Endodermal cell (in vitro differentiated cells): Measurements from ENCODE around the gene ADAM22. TPM values are rescaled to one million over a fixed set of nuclear protein-coding genes. Genes with fewer than 3 reads are reported as not detected.

ENCODE experiments used
- DNase-seq: peaks from one replicate; pipeline ENCODE4 v3.0.0-alpha.2; 2017
- H3K27ac ChIP-seq: 2 replicates; pipeline ENCODE4 v1.5.1; 2013; ENCODE audit warnings: mild to moderate bottlenecking, low read depth, low read length, moderate library complexity
- H3K27me3 ChIP-seq: 2 replicates; pipeline ENCODE4 v1.6.1; 2013; ENCODE audit warnings: mild to moderate bottlenecking, low read length, moderate library complexity; ENCODE audit not compliant: insufficient read depth, control insufficient read depth, poor library complexity, severe bottlenecking
- H3K36me3 ChIP-seq: 2 replicates; pipeline ENCODE4 v1.7.0; 2013; ENCODE audit warnings: mild to moderate bottlenecking, low read length, moderate library complexity; ENCODE audit not compliant: control insufficient read depth, insufficient read depth
- H3K4me1 ChIP-seq: one replicate; pipeline ENCODE4 v1.7.0; 2013; ENCODE audit warnings: low read length; ENCODE audit not compliant: control insufficient read depth, insufficient read depth
- H3K4me3 ChIP-seq: 2 replicates; pipeline ENCODE4 v1.5.1; 2013; ENCODE audit warnings: mild to moderate bottlenecking, low read length, moderate library complexity
- H3K9ac ChIP-seq: 2 replicates; pipeline ENCODE4 v1.6.1; 2013; ENCODE audit warnings: mild to moderate bottlenecking, low read length, moderate library complexity; ENCODE audit not compliant: poor library complexity, severe bottlenecking; ENCODE audit errors: extremely low read depth
- H3K9me3 ChIP-seq: 2 replicates; pipeline ENCODE4 v1.6.1; 2013; ENCODE audit warnings: mild to moderate bottlenecking, low read length, moderate library complexity; ENCODE audit not compliant: control insufficient read depth
- H3K27ac Mint-ChIP-seq: 2 replicates; pipeline ENCODE4 v1.8.0; 2020; ENCODE audit warnings: mixed read lengths
- H3K27me3 Mint-ChIP-seq: 2 replicates; pipeline ENCODE4 v1.8.0; 2021; ENCODE audit warnings: mild to moderate bottlenecking, mixed read lengths; ENCODE audit not compliant: insufficient read depth
- H3K36me3 Mint-ChIP-seq: 2 replicates; pipeline ENCODE4 v1.8.0; 2020; ENCODE audit warnings: low read depth, mixed read lengths
- H3K4me1 Mint-ChIP-seq: 2 replicates; pipeline ENCODE4 v1.8.0; 2020; ENCODE audit warnings: mixed read lengths
- H3K4me3 Mint-ChIP-seq: 2 replicates; pipeline ENCODE4 v1.8.0; 2020; ENCODE audit warnings: mild to moderate bottlenecking, moderate library complexity, mixed read lengths
- H3K9me3 Mint-ChIP-seq: 2 replicates; pipeline ENCODE4 v1.8.0; 2020; ENCODE audit warnings: mild to moderate bottlenecking, mixed read lengths
- CTCF ChIP-seq: fragments of 200-600 bp; sonication (generic); conservative IDR thresholded peaks from 2 replicates; pipeline ENCODE4 v1.5.0; 2021; ENCODE audit warnings: antibody characterized with exemption, mild to moderate bottlenecking
- WGBS, 2 experiments: methylation state at CpG; one replicate each; pipeline versions ENCODE4 v1.1.5 to v1.1.7; 2013; ENCODE audit warnings: missing lambda C conversion rate in 2 of 2, mixed read lengths in 1 of 2; ENCODE audit not compliant: insufficient coverage in 1 of 2, insufficient read length in 1 of 2; 5-methylcytosine and 5-hydroxymethylcytosine counted together
- total RNA-seq, 2 donors: library from RNA; stranded (reverse); fragmentation: NEBNext Ultra II Directional in 1 of 2; extraction: Animal tissue kit (Norgen Biotek cat#: 25700) in 1 of 2; gene quantifications; 2 replicates in 1 of 2; 3 replicates in 1 of 2; pipeline ENCODE4 v1.2.1, GENCODE V29; 2021

ADAM22 gene
- total RNA-seq, 2 donors from 2014 or later, result 10.9 to 11.5 TPM

GRCh38 chr7:88201305-88201704 is 267.3 kb downstream of the ADAM22 start:
- no peak overlapping the region for H3K27ac ChIP-seq
- no peak overlapping the region for H3K9ac ChIP-seq
- Mint-ChIP-seq H3K27ac (peak overlapping the region; percentile 16), H3K4me3 (no peak overlapping the region), H3K4me1 (peaks cover 32% of the 10 kb centered on the region), H3K9me3 (no peaks in the 10 kb centered on the region), H3K36me3 (peaks cover 30% of the 10 kb centered on the region), H3K27me3 (no peaks in the 10 kb centered on the region)
- DNase-seq, result no peak
- H3K27me3 ChIP-seq, result no peaks in the 10 kb centered on the region
- H3K36me3 ChIP-seq, result peaks cover 23% of the 10 kb centered on the region
- H3K4me3 ChIP-seq, result no peak overlapping the region
- H3K4me1 ChIP-seq, result peaks cover 10% of the 10 kb centered on the region
- no peaks in the 10 kb centered on the region for H3K9me3 ChIP-seq
- no peak for TF ChIP-seq CTCF

- no peak overlapping the region for H3K27ac Mint-ChIP-seq
- WGBS, 2 experiments, result 82 to 83% methylated on average over 3 to 5 of the region's 5 CpGs
- no peaks in the 10 kb centered on the region for H3K27me3 Mint-ChIP-seq
- H3K9me3 Mint-ChIP-seq, result no peaks in the 10 kb centered on the region
- peaks cover 38% of the 10 kb centered on the region for H3K4me1 Mint-ChIP-seq
- TF ChIP-seq CTCF, result no peak
- Histone ChIP-seq H3K36me3 (peaks cover 30% of the 10 kb centered on the region), H3K4me1 (peaks cover 10% of the 10 kb centered on the region), H3K27me3 (no peaks in the 10 kb centered on the region), H3K27ac (no peak overlapping the region), H3K4me3 (no peak overlapping the region), H3K9ac (no peak overlapping the region), H3K9me3 (no peaks in the 10 kb centered on the region)
- H3K36me3 Mint-ChIP-seq, result peaks cover 37% of the 10 kb centered on the region
- DNase-seq, result no peak
- no peak overlapping the region for H3K4me3 Mint-ChIP-seq
These were observed 268.2 kb downstream of the ADAM22 start for GRCh38 chr7:88202278-88202677.

DNA sequence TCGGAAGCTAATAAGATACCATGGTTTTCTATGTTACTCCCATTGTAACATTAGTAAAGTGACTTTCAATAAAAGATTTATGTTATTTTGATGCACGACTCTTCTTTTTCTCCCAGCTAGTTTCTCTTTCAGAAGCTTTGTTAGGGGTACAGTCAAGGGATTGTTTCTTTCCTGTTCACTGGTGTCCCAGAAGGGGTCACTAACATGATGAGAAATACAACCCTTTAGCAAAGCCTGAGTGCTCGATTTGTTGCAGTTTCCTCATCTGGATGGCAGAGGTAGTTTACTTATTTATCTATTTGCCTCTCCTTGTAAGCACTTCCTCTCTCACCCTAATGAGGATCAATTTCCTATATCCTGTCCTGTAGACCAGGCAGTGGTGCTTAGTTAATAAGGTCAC is 268.7 kb downstream of the ADAM22 start:
- Mint-ChIP-seq H3K4me1 (peaks cover 41% of the 10 kb centered on the region), H3K27me3 (no peaks in the 10 kb centered on the region), H3K9me3 (no peaks in the 10 kb centered on the region), H3K27ac (no peak overlapping the region), H3K4me3 (no peak overlapping the region), H3K36me3 (peaks cover 42% of the 10 kb centered on the region)
- no peak overlapping the region for H3K27ac ChIP-seq
- H3K9me3 ChIP-seq, result no peaks in the 10 kb centered on the region
- H3K4me3 ChIP-seq, result no peak overlapping the region
- peaks cover 35% of the 10 kb centered on the region for H3K36me3 ChIP-seq
- WGBS, 2 experiments, result 78 to 100% methylated on average over 1 to 3 of the region's 3 CpGs
- H3K9ac ChIP-seq, result no peak overlapping the region
- H3K27me3 ChIP-seq, result no peaks in the 10 kb centered on the region
- DNase-seq, result no peak
- peaks cover 10% of the 10 kb centered on the region for H3K4me1 ChIP-seq
- no peak for TF ChIP-seq CTCF
